Neural progenitor cell (in vitro differentiated cells): ENCODE measurements around the gene CCDC183. TPM values are rescaled to one million over a fixed set of nuclear protein-coding genes. Genes with fewer than 3 reads are reported as not detected.

Experiments used
- DNase-seq: peaks from one replicate; pipeline ENCODE4 v3.0.0-alpha.2; 2016; ENCODE audit warnings: low spot score
- H2AFZ ChIP-seq: fragments of 200-600 bp; sonication (generic); replicated peaks from 2 replicates; pipeline ENCODE4 v1.6.1; 2016; ENCODE audit warnings: antibody characterized with exemption
- H3F3A ChIP-seq: fragments of 200-600 bp; sonication (generic); 2 replicates; pipeline ENCODE4 v1.6.1; 2016; ENCODE audit warnings: antibody characterized with exemption, low read depth
- H3K27ac ChIP-seq: fragments of 200-600 bp; sonication (generic); 2 replicates; pipeline ENCODE4 v1.5.1; 2016; ENCODE audit warnings: mild to moderate bottlenecking
- H3K27me3 ChIP-seq: fragments of 200-600 bp; sonication (generic); 2 replicates; pipeline ENCODE4 v1.6.1; 2016; ENCODE audit warnings: mild to moderate bottlenecking, moderate library complexity
- H3K36me3 ChIP-seq: fragments of 200-600 bp; sonication (generic); 2 replicates; pipeline ENCODE4 v1.5.1; 2016
- H3K4me1 ChIP-seq: fragments of 200-600 bp; sonication (generic); 2 replicates; pipeline ENCODE4 v1.6.1; 2016; ENCODE audit warnings: mixed run types
- H3K4me2 ChIP-seq: fragments of 200-600 bp; sonication (generic); 2 replicates; pipeline ENCODE4 v1.6.1; 2016
- H3K4me3 ChIP-seq: fragments of 200-600 bp; sonication (generic); 2 replicates; pipeline ENCODE4 v1.5.1; 2016
- H3K79me2 ChIP-seq: fragments of 200-600 bp; sonication (generic); 2 replicates; pipeline ENCODE4 v1.6.1; 2016; ENCODE audit warnings: low read depth
- H3K9ac ChIP-seq: fragments of 200-600 bp; sonication (generic); 2 replicates; pipeline ENCODE4 v1.6.1; 2016
- H3K9me3 ChIP-seq: fragments of 200-600 bp; sonication (generic); 2 replicates; pipeline ENCODE4 v1.5.1; 2016; ENCODE audit warnings: low read depth
- H4K20me1 ChIP-seq: fragments of 200-600 bp; sonication (generic); 2 replicates; pipeline ENCODE4 v1.6.1; 2016; ENCODE audit warnings: low read depth
- H3K27ac Mint-ChIP-seq: 3 replicates; pipeline ENCODE4 v1.8.0; 2021; ENCODE audit warnings: mixed read lengths
- H3K27me3 Mint-ChIP-seq: 2 replicates; pipeline ENCODE4 v1.8.0; 2022; ENCODE audit warnings: low read depth, mild to moderate bottlenecking, inconsistent platforms, moderate library complexity, mixed read lengths; ENCODE audit not compliant: insufficient read depth
- H3K36me3 Mint-ChIP-seq: 3 replicates; pipeline ENCODE4 v1.8.0; 2021; ENCODE audit warnings: mixed read lengths
- H3K4me1 Mint-ChIP-seq: 3 replicates; pipeline ENCODE4 v1.8.0; 2021; ENCODE audit warnings: mixed read lengths
- H3K4me3 Mint-ChIP-seq: 3 replicates; pipeline ENCODE4 v1.8.0; 2021; ENCODE audit warnings: mild to moderate bottlenecking, moderate library complexity, mixed read lengths
- H3K9me3 Mint-ChIP-seq: 3 replicates; pipeline ENCODE4 v1.8.0; 2020; ENCODE audit warnings: mixed read lengths
- EZH2 ChIP-seq: fragments of 200-600 bp; sonication (generic); IDR thresholded peaks from 2 replicates; pipeline ENCODE4 v1.6.1; 2017; ENCODE audit warnings: antibody characterized with exemption, mild to moderate bottlenecking, moderate library complexity
- EZH2phosphoT487 ChIP-seq: fragments of 200-600 bp; sonication (generic); IDR thresholded peaks from 2 replicates; pipeline ENCODE4 v1.6.1; 2017; ENCODE audit warnings: antibody characterized with exemption
- total RNA-seq: library from RNA; depleted of rRNA; stranded (reverse); fragments of >200 nt; gene quantifications from 2 replicates; pipeline ENCODE4 v1.2.3, GENCODE V29; 2015; ENCODE audit warnings: low replicate concordance
- TF ChIP-seq, protein P1 (sequence below): fragments of 200-600 bp; sonication (generic); IDR thresholded peaks from 2 replicates; pipeline ENCODE4 v1.5.1; 2017; ENCODE audit warnings: antibody characterized with exemption, mild to moderate bottlenecking

Gene CCDC183
- total RNA-seq, 1 donor from 2014 or later, result 0.84 TPM

DNA sequence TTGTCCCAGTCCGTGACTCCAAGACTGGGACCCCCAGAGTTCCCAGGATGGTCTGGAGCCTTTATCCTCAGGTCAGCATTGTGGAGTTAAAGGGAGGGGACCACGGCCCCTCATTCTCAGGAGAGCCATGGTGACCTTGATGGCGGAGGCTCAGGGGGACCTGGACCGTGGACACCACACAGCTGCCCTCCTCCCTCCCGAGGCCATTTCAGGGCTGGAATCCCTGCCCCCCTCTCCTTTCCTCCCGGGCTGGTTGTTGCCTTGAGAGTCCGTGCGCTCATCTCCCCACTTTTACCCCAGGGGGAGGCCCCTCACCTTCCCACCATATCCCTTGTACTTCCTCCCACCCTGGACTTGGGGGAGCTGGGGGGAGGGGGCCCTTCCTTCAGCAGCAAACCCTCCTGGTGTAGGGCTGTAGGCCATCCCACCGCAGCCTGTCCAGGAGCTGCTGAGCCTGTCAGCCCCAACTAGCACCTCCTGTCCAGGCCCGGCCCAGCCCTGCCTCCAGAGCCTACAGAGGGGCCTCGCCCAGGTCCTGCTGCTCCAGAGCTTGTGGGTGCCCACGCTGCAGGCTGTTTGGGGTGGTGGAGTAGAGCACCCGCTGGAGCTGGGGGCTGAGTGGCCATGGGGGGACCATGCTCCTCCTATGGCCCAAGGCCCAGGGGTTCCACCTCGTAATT is 31.8 kb downstream of the CCDC183 start:
- peaks cover 10% of the 10 kb centered on the region for H3K36me3 Mint-ChIP-seq
- no peaks in the 10 kb centered on the region for H3K36me3 ChIP-seq
- TF ChIP-seq, protein P1, sequence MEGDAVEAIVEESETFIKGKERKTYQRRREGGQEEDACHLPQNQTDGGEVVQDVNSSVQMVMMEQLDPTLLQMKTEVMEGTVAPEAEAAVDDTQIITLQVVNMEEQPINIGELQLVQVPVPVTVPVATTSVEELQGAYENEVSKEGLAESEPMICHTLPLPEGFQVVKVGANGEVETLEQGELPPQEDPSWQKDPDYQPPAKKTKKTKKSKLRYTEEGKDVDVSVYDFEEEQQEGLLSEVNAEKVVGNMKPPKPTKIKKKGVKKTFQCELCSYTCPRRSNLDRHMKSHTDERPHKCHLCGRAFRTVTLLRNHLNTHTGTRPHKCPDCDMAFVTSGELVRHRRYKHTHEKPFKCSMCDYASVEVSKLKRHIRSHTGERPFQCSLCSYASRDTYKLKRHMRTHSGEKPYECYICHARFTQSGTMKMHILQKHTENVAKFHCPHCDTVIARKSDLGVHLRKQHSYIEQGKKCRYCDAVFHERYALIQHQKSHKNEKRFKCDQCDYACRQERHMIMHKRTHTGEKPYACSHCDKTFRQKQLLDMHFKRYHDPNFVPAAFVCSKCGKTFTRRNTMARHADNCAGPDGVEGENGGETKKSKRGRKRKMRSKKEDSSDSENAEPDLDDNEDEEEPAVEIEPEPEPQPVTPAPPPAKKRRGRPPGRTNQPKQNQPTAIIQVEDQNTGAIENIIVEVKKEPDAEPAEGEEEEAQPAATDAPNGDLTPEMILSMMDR, result no peak
- TF ChIP-seq EZH2phosphoT487, result no peak
- no peak for TF ChIP-seq EZH2
- H3K9me3 ChIP-seq, result no peaks in the 10 kb centered on the region
- no peak overlapping the region for H3K4me3 Mint-ChIP-seq
- H3K27me3 ChIP-seq, result no peaks in the 10 kb centered on the region
- no peak overlapping the region for H3K27ac ChIP-seq
- H4K20me1 ChIP-seq, result peaks cover 27% of the 10 kb centered on the region
- peaks cover 8% of the 10 kb centered on the region for H3K27me3 Mint-ChIP-seq
- H3K4me1 Mint-ChIP-seq, result peaks cover 2% of the 10 kb centered on the region
- H2AFZ ChIP-seq, result no peak overlapping the region
- DNase-seq, result no peak
- H3K4me3 ChIP-seq, result no peak overlapping the region
- H3K9me3 Mint-ChIP-seq, result no peaks in the 10 kb centered on the region
- no peak overlapping the region for H3K27ac Mint-ChIP-seq
- peaks cover 6% of the 10 kb centered on the region for H3K79me2 ChIP-seq
- no peaks in the 10 kb centered on the region for H3F3A ChIP-seq
- H3K4me2 ChIP-seq, result no peak overlapping the region
- no peaks in the 10 kb centered on the region for H3K4me1 ChIP-seq
- no peak overlapping the region for H3K9ac ChIP-seq

DNA sequence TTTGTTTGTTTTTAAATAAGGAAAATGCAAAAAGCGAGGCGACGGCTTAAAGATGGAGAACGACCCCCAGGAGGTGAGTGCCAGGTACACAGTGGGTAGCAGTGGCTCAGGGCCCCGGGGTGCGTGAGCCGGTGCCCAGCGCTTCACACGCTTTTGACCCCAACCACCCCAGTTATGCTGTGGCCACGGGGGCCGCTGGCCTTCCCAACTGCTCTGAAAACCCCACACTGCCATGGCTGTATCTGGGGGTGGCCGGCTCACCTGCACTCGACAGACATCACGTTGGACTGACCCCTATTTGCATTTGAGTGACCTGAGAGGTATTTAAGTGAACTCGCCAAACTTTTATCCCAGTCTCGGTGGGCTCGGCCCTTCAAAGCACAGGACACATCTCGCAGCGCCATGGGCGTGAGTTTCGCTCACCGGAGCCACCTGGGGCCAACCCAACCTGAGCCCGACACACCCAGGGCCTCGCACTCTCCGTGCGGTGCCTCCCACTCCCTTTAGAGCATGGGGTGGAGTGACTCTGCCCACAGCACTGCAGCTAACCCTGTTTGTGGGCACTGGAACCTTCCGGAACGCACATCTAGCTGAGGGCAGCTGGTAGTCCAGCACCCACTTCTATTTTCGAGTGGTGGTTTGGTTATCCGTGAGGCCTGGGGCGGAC is 32.5 kb downstream of the CCDC183 start:
- peaks cover under 1% of the 10 kb centered on the region for H3K79me2 ChIP-seq
- peaks cover 2% of the 10 kb centered on the region for H3K4me1 Mint-ChIP-seq
- H3F3A ChIP-seq, result no peaks in the 10 kb centered on the region
- no peaks in the 10 kb centered on the region for H3K27me3 ChIP-seq
- H3K27ac ChIP-seq, result no peak overlapping the region
- no peak overlapping the region for H3K4me3 Mint-ChIP-seq
- no peak overlapping the region for H3K9ac ChIP-seq
- H3K36me3 ChIP-seq, result no peaks in the 10 kb centered on the region
- H3K9me3 ChIP-seq, result no peaks in the 10 kb centered on the region
- H4K20me1 ChIP-seq, result peaks cover 21% of the 10 kb centered on the region
- no peaks in the 10 kb centered on the region for H3K9me3 Mint-ChIP-seq
- no peak overlapping the region for H3K27ac Mint-ChIP-seq
- H3K4me3 ChIP-seq, result no peak overlapping the region
- H3K27me3 Mint-ChIP-seq, result peaks cover 8% of the 10 kb centered on the region
- H3K36me3 Mint-ChIP-seq, result peaks cover 7% of the 10 kb centered on the region
- H3K4me2 ChIP-seq, result no peak overlapping the region
- no peak for DNase-seq
- TF ChIP-seq, protein P1, result no peak
- TF ChIP-seq EZH2, result no peak
- TF ChIP-seq EZH2phosphoT487, result no peak
- H2AFZ ChIP-seq, result no peak overlapping the region
- H3K4me1 ChIP-seq, result no peaks in the 10 kb centered on the region

DNA sequence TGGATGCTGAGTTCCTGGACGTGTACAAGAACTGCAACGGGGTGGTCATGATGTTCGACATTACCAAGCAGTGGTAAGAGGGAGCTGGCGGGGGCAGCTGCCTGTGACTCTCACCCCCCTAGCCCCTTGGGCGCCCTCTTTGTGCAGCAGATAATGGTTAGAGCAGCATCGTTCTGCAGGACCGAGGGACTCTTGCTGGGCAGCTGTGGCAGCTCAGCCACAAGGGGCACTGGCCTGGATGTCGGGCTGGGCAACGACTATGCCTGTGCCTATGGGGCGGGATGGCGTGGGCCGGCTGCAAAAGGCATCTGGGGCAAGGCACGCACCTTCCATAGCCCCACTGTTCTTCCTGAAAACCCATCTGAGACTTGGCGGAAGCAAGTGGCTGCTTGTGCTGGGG is 33.3 kb downstream of the CCDC183 start:
- H3K4me1 ChIP-seq, result no peaks in the 10 kb centered on the region
- H3F3A ChIP-seq, result no peaks in the 10 kb centered on the region
- H3K79me2 ChIP-seq, result no peaks in the 10 kb centered on the region
- no peak overlapping the region for H3K9ac ChIP-seq
- no peak overlapping the region for H3K4me3 ChIP-seq
- H4K20me1 ChIP-seq, result peaks cover 13% of the 10 kb centered on the region
- Mint-ChIP-seq H3K36me3 (peaks cover 10% of the 10 kb centered on the region), H3K4me1 (no peaks in the 10 kb centered on the region), H3K4me3 (no peak overlapping the region), H3K9me3 (no peaks in the 10 kb centered on the region), H3K27ac (no peak overlapping the region), H3K27me3 (peaks cover 8% of the 10 kb centered on the region)
- H3K27ac ChIP-seq, result no peak overlapping the region
- no peak for DNase-seq
- H3K27me3 ChIP-seq, result no peaks in the 10 kb centered on the region
- TF ChIP-seq, protein P1, result no peak
- TF ChIP-seq EZH2phosphoT487, result no peak
- no peak for TF ChIP-seq EZH2
- no peak overlapping the region for H2AFZ ChIP-seq
- H3K9me3 ChIP-seq, result no peaks in the 10 kb centered on the region
- H3K36me3 ChIP-seq, result no peaks in the 10 kb centered on the region
- no peak overlapping the region for H3K4me2 ChIP-seq
